HG03139 (cell line): ENCODE measurements around the gene ZG16.
"Not testable (repeated sequence)": the region's sequence is repeated elsewhere in the genome, so short reads cannot be mapped to it uniquely, and the experiment has no call there.

Experiments used
- ATAC-seq: cut with Tn5 transposase; IDR thresholded peaks from one replicate; pipeline ENCODE4 v1.9.1; 2021; ENCODE audit not compliant: unreplicated experiment

Gene ZG16

DNA sequence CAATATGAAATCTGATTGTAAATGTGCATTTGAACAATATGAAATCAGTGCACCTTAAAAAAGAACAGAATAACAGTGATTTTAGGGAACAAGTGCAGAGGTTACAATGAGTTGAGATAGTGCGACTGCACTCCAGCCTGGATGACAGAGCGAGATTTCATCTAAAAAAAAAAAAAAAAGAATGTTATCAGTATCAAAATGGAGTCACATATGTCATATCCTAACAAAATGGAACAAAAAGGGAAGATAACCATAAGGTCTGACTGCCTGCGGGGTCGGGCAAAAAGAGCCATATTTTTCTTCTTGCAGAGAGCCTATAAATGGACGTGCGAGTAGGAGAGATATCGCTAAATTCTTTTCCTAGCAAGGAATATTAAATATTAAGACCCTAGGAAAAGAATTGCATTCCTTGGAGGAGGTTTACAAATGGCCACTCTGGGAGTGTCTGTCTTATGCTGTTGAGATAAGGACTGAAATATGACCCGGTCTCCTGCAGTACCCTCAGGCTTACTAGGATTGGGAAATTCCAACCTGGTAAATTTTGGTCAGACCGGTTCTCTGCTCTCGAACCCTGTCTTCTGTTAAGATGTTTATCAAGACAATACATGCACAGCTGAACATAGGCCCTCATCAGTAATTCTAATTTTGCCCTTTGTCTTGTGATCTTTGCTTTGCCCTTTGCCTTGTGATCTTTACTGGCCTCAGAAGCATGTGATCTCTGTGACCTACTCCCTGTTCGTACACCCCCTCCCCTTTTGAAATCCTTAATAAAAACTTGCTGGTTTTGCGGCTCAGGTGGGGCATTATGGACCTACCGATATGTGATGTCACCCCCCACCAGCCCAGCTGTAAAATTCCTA, 5.3 kb downstream of the ZG16 start:
- ATAC-seq, result not testable (repeated sequence)

DNA sequence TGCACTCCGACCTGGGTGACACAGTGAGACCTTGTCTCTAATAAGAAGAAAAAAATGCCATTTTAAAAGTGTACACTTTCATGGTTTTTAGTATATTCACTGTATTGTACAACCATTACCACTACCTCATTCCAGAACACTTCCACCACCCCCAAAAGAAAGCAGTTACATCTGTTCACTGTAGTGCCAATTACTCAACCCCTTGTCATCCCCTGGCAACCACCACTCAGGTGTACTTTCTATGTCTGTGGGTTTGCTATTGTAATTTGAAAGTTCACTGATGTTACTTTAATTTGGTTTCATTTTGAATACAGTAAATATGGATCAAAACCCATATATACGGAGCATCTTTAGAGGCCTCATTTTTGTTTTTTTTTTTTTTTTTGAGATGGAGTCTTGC, 6.1 kb downstream of the ZG16 start:
- ATAC-seq, result no peak

DNA sequence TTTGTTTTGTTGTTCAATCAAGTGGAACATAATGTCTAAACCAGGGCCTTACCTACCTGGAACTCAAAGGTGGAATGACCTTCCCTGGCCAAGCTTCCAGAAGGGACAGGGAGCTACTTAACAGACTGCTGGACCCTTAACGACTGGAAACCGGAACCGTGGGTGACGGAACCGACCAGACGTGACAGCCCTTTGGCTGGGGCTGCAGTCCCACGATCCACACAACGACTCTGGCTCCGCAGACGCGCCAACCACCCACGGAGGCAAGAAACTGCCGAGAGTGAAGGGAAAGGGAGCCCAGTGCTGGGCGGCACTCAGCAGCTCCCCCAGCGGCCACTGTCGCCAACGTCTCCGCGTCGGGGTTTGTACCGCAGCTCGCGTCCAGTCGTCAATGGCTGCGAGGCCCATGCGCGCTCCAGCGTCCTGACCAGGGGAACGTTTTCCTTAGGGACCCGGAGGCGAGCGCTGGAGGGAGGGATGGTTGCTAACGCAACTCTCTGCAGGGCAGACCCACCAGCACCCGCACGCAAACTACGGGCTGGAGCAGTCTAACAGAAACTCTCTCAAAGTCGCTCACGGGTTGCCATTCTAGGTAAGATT, 6.9 kb downstream of the ZG16 start:
- ATAC-seq, result no peak

DNA sequence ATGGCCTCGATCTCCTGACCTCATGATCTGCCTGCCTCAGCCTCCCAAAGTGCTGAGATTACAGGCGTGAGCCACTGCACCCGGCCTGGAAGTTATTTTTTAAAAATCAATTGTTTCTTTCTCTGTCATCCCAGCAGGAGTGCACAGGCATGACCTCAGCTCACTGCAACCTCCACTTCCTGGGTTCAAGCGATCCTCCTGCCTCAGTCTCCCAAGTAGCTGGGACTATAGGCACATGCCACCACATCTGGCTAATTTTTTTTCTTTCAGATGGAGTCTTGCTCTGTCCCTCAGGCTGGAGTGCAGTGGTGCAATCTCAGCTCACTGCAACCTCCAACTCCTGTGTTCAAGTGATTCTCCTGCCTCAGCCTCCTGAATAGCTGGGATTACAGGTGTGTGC, 9.1 kb downstream of the ZG16 start:
- ATAC-seq, result not testable (repeated sequence)

DNA sequence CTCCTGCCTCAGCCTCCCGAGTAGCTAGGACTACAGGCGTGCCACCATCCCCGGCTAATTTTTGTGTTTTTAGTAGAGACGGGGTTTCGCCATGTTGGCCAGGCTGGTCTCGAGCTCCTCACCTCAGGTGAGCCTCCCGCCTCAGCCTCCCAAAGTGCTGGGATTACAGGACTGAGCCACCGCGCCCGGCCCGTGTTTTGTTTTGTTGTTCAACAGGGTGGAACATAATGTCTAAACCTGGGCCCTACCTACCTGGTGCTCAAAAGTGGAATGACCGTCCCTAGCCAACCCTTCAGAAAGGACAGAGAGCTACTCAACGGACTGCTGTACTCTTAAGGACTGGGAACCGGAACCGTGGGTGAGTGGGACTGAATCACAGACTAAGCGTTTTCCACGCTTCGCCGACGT, 11.7 kb downstream of the ZG16 start:
- ATAC-seq, result no peak

DNA sequence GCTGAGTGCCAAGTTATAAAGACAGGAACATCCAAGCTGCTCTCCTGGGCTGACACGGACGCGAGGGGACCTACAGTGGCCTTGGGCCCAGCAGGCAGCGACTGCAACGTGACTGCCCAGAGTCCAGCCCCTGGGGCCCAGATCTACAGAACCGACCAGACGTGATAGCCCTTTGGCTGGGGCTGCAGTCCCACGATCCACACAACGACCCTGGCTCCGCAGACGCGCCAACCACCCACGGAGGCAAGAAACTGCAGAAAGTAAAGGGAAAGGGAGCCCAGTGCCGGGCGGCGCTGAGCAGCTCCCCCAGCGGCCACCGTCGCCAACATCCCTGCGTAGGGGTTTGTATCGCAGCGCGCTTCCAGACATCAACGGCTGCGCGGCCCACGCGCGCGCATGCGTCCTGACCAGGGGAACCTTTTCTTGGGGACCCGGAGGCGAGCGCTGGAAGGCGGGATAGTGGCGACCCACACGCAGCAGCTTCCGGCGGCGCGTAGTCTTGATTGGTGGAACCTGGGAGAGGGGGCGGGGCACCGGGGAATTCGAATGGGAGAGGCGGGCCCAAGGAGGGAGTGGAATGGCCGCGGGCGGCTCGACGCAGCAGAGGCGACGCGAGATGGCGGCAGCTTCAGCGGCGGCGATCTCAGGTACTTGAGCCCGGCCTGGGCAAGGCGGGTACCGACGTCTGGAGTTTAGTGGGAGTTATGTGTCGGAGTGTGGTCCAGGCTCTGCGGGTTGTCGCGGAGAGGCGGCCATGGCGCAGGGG, 12.3 kb downstream of the ZG16 start, which contains the start of gene KIF22:
TSS of gene KIF22 (plus strand) at position 569 of the 766 bp plus-strand sequence. CDS start at position 578, 9 bp downstream.
- ATAC-seq, result peak; percentile 90

DNA sequence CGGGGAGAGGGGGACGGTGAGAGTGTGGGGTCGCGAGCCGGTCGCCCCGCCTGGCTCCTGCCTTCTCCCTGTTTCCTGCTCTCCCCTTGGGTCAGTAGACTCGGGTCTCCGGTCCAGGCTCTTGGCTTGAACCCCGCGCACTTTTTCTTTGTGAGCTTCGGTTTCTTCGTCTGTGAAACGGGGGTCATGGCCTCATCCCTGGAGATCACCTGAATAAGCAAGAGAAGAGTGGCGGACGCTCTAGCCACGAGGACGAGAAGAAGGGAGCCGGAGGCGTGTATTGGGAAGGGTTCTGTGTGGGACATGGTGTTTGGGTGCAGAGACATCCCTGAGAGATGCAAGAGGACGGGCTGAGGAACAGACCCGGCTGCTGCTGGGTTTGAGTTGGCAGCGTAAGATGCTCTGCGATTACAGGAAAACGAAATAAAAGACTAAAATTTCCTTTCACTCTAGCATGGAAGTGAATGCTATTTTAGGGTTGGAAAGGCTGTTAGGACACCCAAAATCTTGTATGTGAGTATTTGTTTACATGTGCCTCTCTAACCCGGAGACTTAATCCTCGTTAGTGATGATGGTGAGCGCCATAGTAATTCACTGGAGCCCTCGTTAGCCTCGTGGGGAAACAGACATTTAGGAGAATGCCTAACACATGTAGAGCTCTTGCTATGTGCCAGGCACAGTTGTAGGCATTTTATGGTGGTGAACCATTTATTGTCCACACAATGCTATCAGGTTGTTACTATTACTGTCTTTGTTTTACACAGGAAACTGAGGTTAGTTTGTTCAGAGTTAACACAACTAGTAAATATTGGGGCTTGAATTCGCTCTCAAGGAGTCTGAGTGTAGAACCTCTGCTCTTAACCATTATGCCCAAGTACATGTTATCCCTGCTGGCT, 13.1 kb downstream of the ZG16 start:
- ATAC-seq, result peak; percentile 15

DNA sequence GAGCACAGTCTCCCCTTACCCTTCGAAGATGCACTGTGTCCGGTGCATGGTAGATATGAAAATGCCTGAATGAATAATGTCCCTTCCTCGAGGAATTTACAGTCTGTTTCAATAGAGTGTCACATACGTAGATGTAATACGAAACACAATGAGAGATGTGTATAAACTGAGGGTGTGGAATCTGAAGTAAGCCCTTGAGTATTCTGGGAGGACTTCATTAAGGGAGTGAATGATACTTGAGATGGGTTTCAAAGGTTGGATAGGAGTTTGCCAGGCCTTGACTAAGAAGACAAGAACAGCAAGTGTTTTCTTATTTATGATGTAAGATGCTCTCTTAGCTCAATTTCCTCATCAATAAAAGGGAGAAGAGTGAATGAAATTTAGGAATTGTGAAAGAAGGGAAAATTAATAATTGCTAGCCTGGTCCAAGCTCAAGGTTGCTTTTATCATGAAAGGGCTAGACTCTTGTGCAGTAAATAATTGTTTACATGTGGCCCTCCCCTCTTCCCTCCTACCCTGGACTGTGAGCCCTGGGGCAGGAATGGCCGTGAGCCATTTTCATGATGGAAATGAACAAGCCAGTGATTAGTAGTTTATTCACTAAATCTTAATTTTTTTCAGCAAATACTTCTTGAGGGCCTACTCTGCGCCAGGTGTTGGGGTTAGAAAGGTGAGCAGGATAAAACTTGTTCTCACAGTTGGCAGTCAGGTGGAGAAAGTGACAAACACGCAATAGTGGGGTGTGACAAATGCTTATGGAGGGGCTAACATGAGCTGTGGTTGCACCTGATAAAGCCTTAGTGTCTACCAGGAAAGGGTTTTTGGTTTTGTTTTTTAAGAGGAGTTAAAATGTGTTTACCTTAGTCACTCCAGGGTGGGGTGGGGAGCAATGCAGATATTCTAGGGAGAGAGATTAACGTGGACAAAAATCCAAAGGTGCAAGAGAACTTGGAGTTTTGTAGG, 14.1 kb downstream of the ZG16 start:
- no peak for ATAC-seq

DNA sequence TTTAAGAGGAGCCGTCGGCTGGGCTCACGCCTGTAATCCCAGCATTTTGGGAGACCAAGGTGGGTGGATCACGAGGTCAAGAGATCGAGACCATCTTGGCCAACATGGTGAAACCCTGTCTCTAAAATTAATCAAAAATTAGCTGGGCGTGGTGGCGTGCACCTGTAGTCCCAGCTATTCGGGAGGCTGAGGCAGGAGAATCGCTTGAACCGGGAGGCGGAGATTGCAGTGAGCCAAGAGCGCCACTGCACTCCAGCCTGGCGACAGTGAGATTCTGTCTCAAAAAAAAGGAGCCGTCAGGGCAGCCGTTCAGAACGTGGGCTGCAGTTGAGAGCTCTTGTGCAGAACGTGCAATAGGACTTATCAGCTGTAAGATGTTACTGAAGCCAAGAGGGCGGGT, 15.1 kb downstream of the ZG16 start:
- ATAC-seq, result not testable (repeated sequence)

DNA sequence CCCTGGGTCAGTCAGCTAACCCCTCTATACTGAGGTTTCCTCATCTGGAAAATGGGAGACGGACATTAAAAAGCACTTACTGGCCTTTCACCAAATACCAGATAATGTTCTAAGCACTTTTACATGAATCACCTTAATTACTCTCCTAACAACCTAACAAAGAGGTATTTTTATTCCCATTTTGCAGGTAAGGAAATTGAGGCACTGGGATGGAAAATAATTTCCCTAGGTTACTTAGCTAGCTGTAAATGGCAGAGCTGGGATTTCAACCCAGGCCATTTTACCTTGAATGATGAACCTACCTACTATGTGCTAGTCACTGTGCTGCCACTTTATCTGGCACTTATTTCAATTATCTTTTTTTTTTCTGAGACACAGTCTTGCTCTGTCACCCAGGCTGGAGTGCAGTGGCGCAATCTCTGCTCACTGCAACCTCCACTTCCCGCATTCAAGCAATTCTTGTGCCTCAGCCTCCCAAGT, 16.2 kb downstream of the ZG16 start:
- no peak for ATAC-seq

DNA sequence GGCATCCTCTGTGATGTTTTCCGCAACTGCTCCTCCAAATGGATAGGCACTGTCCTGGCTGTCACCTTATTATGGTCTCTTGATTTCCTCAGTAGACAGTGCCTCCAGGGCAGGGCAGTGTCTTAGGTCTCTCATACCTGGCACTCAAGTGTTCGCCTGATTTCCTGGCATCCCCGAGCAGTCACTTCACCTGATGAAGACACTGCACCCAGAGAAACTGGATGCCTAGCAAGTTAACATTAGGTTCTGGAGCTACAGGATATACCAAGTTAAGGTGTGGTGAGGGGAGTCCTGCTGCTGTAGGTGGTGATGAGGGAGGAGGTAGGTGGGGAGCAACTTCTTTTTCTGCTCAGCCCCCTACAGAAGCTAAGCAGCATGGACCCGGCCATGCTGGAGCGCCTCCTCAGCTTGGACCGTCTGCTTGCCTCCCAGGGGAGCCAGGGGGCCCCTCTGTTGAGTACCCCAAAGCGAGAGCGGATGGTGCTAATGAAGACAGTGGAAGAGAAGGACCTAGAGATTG, 24.4 kb downstream of the ZG16 start:
- no peak for ATAC-seq

DNA sequence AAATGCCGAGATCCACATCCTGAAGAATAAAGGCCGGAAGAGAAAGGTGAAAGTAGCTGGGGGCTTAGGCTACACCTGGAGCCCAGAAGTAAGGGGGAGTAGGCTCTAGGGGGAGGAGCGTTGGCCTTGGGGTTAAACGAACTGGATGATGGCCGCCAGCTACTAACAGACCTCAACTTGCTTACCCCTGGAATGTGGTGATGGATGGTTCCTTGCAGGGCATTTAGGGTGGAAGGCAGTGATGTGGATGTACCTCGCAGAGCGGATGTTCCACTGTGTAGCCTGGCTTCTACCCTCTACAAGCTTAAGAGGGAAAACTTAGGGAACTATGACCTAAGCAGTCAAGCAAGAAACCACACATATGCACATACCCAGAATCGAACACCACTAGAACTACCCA, 26.0 kb downstream of the ZG16 start:
- ATAC-seq, result no peak

DNA sequence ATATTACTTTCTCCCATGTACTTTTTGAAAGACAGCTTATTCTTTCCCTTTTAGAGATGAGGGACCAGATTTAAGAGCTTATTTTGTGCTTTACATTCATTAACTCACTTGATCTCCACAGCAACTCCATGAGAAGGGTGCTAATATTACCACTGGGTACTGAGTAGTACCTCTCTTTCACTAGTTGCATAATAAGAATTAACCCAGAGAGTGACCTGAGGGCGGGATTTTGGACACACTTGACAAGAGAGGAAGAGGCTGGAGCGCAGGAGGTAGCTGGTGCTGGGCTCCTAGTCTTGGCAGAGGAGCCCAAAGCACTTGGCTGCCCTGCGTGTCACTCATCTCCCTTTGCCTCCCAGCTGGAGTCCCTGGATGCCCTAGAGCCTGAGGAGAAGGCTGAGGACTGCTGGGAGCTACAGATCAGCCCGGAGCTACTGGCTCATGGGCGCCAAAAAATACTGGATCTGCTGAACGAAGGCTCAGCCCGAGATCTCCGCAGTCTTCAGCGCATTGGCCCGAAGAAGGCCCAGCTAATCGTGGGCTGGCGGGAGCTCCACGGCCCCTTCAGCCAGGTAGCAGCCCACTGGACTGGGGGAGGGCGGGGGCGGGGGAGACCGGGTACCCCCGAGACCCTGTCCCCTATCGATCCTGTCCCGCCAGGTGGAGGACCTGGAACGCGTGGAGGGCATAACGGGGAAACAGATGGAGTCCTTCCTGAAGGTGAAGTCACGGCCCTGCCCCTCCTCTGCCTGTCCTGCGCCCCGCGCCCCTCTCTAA, 26.6 kb downstream of the ZG16 start:
- ATAC-seq, result no peak

DNA sequence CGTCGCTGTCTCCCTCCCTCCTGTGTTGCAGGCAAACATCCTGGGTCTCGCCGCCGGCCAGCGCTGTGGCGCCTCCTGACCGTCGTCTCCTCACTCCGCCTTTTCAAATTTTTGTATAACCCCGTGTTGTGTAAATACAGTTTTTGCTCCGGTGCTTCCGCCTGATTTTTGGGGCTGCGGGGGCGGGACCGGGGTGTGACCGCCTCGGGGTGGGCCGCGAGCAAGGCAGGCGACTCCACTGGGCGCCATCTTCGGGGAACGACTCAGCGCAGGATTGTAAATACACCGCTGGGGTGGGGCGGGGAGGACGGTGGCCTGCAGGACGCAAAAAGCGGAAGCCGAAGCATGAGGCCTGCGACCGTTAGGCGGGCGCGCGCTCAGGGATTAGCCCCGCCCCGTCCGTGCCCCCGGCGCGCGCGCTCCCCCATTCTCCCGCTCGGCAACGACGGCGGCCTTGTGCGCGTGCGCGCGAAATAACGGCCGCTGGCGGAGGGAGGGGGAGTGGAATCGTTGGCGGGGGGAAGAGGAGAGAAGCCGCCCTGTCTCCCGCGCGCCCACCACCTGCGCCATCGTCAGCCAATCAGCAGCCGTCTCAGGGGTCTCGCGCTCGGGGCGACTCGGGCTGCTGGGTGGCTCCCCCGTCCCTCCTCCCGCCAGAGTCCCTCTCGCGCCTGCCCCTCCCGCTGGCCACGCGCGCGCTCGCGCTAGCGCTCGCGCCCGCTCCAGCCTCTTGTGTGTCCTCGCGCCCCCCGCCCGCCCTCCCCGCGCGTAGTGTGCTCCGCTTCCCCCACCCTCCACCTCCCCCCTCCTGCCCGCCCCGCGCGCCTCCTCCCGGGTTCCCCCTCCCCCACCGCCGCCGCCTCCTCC, 27.4 kb downstream of the ZG16 start:
- ATAC-seq, result peak; percentile 40

DNA sequence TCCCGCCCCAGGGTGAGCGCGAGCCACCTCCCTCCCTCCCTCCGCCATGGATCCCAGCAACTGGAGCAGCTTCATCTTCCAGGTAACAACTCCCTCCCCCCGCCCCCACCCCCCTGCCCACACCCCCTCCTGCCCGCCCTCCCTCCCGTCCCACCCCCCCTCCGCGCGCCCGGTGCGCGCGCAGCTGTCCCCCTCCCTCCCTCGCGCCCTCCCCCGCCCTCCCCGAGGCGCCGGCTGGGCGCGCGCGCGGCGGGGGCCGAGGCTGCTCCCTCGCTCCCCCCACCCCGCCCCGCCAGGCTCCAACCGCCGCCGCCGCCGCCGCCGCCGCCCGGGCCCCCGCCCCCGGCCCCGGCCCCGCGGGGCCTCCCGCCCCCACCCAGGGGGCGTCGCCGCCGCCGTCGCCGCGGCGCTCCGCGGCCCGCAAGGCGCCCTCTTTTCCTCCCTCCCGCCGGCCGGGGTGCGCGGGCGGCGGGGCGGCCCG, 28.1 kb downstream of the ZG16 start, which contains the start of gene MAZ:
TSS of gene MAZ (plus strand) at position 431 of the 481 bp plus-strand sequence. CDS start 173 bp downstream, outside the sequence.
- no peak for ATAC-seq

DNA sequence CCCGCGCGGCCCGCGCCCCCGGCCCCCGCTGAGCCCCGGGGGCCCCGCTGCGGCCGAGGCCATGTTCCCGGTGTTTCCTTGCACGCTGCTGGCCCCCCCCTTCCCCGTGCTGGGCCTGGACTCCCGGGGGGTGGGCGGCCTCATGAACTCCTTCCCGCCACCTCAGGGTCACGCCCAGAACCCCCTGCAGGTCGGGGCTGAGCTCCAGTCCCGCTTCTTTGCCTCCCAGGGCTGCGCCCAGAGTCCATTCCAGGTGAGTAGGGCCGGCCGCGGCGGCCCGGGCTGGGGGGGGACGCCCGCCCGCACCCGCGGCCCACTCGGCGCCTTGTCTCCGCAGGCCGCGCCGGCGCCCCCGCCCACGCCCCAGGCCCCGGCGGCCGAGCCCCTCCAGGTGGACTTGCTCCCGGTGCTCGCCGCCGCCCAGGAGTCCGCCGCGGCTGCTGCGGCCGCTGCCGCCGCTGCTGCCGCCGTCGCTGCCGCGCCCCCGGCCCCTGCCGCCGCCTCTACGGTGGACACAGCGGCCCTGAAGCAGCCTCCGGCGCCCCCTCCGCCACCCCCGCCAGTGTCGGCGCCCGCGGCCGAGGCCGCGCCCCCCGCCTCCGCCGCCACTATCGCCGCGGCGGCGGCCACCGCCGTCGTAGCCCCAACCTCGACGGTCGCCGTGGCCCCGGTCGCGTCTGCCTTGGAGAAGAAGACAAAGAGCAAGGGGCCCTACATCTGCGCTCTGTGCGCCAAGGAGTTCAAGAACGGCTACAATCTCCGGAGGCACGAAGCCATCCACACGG, 28.8 kb downstream of the ZG16 start:
- ATAC-seq, result no peak
